ENCODE results near the gene KRTAP9-9.

Gene KRTAP9-9

GRCh38 chr17:41298458-41299135 lies 43.4 kb downstream of the KRTAP9-9 start:
- Histone ChIP-seq H3K27ac (no peak overlapping the region), H3K27me3 (no peaks in the 10 kb centered on the region), H3K9me3 (no peaks in the 10 kb centered on the region), H3K4me1 (ENCODE audit: control insufficient read depth in 1 of 2, insufficient read depth in 1 of 2, low read depth in 1 of 2, low read length in 1 of 2) (peaks cover 12 to 22% of the 10 kb centered on the region in 2 experiments), H3K4me3 (ENCODE audit: low read depth in 1 of 2, low read length in 1 of 2) (no peak overlapping the region), H3K36me3 (no peaks in the 10 kb centered on the region)
- TF ChIP-seq, protein P1, sequence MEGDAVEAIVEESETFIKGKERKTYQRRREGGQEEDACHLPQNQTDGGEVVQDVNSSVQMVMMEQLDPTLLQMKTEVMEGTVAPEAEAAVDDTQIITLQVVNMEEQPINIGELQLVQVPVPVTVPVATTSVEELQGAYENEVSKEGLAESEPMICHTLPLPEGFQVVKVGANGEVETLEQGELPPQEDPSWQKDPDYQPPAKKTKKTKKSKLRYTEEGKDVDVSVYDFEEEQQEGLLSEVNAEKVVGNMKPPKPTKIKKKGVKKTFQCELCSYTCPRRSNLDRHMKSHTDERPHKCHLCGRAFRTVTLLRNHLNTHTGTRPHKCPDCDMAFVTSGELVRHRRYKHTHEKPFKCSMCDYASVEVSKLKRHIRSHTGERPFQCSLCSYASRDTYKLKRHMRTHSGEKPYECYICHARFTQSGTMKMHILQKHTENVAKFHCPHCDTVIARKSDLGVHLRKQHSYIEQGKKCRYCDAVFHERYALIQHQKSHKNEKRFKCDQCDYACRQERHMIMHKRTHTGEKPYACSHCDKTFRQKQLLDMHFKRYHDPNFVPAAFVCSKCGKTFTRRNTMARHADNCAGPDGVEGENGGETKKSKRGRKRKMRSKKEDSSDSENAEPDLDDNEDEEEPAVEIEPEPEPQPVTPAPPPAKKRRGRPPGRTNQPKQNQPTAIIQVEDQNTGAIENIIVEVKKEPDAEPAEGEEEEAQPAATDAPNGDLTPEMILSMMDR (IDR thresholded peaks at IDR 0.05), result no peak

DNA sequence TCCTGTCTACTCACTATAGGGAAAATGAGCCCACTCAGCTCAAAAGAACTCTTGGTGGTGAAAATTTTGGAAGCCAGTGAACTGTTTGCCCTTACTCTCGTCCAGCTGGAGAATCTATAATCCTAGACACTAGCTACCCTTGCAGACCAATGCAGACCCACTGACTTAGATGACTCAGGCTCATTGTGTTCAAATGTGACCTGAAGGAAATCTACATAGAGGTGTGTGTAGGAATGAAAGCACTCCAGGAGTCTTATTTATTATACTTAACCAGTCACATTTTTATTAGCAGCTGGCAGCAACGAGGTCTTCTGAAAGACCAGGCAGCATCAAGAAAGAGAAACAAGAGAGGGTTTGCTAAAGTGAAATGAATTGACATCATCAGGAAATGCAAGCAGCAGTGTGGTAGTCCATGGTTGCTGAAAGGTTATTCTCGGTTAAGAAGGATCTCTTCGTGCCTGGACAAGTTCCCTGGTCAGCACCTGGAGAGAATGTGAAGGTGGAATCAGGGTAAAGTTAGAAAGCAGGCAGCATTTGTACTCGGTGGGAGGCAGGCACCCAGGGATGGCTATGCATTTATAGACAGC lies 46.1 kb downstream of the KRTAP9-9 start:
- TF ChIP-seq, protein P1 (IDR thresholded peaks at IDR 0.05), result no peak
- no peaks in the 10 kb centered on the region for H3K9me3 ChIP-seq
- no peak overlapping the region for H3K27ac ChIP-seq
- no peaks in the 10 kb centered on the region for H3K36me3 ChIP-seq
- H3K4me1 ChIP-seq (ENCODE audit: control insufficient read depth in 1 of 2, insufficient read depth in 1 of 2, low read depth in 1 of 2, low read length in 1 of 2), result peaks cover 12 to 22% of the 10 kb centered on the region in 2 experiments
- no peak overlapping the region for H3K4me3 ChIP-seq (ENCODE audit: low read depth in 1 of 2, low read length in 1 of 2)
- H3K27me3 ChIP-seq, result no peaks in the 10 kb centered on the region

- TF ChIP-seq, protein P1 (IDR thresholded peaks at IDR 0.05), result no peak
- H3K36me3 ChIP-seq, result no peaks in the 10 kb centered on the region
- H3K27ac ChIP-seq, result no peak within 1 kb of the TSS
- no peak within 1 kb of the TSS for H3K4me3 ChIP-seq (ENCODE audit: low read depth in 1 of 2, low read length in 1 of 2)
- H3K27me3 ChIP-seq, result no peaks in the 10 kb centered on the region
- H3K9me3 ChIP-seq, result no peaks in the 10 kb centered on the region
- peaks cover 21 to 26% of the 10 kb centered on the region in 2 experiments for H3K4me1 ChIP-seq (ENCODE audit: control insufficient read depth in 1 of 2, insufficient read depth in 1 of 2, low read depth in 1 of 2, low read length in 1 of 2)
Measured at GRCh38 chr17:41301916-41302901, 47.0 kb downstream of the KRTAP9-9 start, which contains the start of gene KRTAP29-1. Gene KRTAP29-1 (minus strand): TSS chr17:41302851. CDS start chr17:41302851, 0 bp downstream.

DNA sequence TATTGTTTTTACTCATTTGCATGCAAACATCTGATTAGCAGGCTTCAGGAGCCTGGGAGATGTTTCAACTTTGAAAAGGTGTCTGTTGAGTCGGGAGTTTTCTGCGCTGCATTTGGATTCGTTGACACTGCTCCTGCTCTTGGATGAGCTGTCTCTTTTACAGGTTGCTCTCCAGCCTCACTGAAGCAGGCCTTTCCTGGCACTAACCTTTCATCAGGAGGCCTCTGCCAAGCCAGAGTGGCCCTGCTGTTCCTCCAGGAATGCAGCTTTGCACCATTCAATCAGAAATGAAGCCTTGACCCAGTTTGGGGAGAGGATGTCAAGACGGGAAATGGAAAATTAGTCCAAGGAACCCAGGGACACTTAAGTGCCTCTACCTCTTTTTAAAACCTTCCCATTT lies 47.8 kb downstream of the KRTAP9-9 start:
- Histone ChIP-seq H3K36me3 (no peaks in the 10 kb centered on the region), H3K27ac (no peak overlapping the region), H3K9me3 (no peaks in the 10 kb centered on the region), H3K4me3 (ENCODE audit: low read depth in 1 of 2, low read length in 1 of 2) (no peak overlapping the region), H3K27me3 (no peaks in the 10 kb centered on the region), H3K4me1 (ENCODE audit: control insufficient read depth in 1 of 2, insufficient read depth in 1 of 2, low read depth in 1 of 2, low read length in 1 of 2) (peaks cover 28 to 33% of the 10 kb centered on the region in 2 experiments)
- TF ChIP-seq, protein P1 (IDR thresholded peaks at IDR 0.05), result no peak

GRCh38 chr17:41304091-41304490 lies 48.9 kb downstream of the KRTAP9-9 start:
- Histone ChIP-seq H3K36me3 (no peaks in the 10 kb centered on the region), H3K9me3 (no peaks in the 10 kb centered on the region), H3K4me3 (ENCODE audit: low read depth in 1 of 2, low read length in 1 of 2) (no peak overlapping the region), H3K27me3 (no peaks in the 10 kb centered on the region), H3K27ac (no peak overlapping the region), H3K4me1 (ENCODE audit: control insufficient read depth in 1 of 2, insufficient read depth in 1 of 2, low read depth in 1 of 2, low read length in 1 of 2) (peaks cover 39 to 44% of the 10 kb centered on the region in 2 experiments)
- TF ChIP-seq, protein P1 (IDR thresholded peaks at IDR 0.05), result no peak

Measured in neutrophil (primary cell).